PFSK-1 (cell line): ENCODE measurements around the gene RNF168.

Experiments used
- FOXP2 ChIP-seq: optimal IDR thresholded peaks from 2 replicates; pipeline ENCODE3; 2011; ENCODE audit warnings: borderline replicate concordance, control low read depth, inconsistent platforms; ENCODE audit not compliant: insufficient read depth; ENCODE audit errors: extremely low read length, extremely low read depth
- POLR2AphosphoS5 ChIP-seq: IDR thresholded peaks from 2 replicates; pipeline ENCODE4 v1.6.1; 2012; ENCODE audit warnings: low read depth, mild to moderate bottlenecking, control low read depth, low read length, moderate library complexity
- SIN3A ChIP-seq: IDR thresholded peaks from 2 replicates; pipeline ENCODE4 v1.6.1; 2012; ENCODE audit warnings: mild to moderate bottlenecking, low read length, moderate library complexity, borderline replicate concordance; ENCODE audit not compliant: insufficient read depth
- TAF1 ChIP-seq: IDR thresholded peaks from 2 replicates; pipeline ENCODE4 v1.6.1; 2012; ENCODE audit warnings: low read length, control low read depth, borderline replicate concordance; ENCODE audit not compliant: insufficient read depth
- TF ChIP-seq, protein P1 (sequence below), 2 experiments: IDR thresholded peaks; 2 replicates each; pipeline versions ENCODE4 v1.6.1 to v1.8.0; 2011 to 2012; ENCODE audit warnings: low read depth in 2 of 2, low read length in 2 of 2, control low read depth in 1 of 2, inconsistent platforms in 1 of 2, mild to moderate bottlenecking in 1 of 2, moderate library complexity in 1 of 2; ENCODE audit not compliant: insufficient read depth in 1 of 2

Gene RNF168

DNA sequence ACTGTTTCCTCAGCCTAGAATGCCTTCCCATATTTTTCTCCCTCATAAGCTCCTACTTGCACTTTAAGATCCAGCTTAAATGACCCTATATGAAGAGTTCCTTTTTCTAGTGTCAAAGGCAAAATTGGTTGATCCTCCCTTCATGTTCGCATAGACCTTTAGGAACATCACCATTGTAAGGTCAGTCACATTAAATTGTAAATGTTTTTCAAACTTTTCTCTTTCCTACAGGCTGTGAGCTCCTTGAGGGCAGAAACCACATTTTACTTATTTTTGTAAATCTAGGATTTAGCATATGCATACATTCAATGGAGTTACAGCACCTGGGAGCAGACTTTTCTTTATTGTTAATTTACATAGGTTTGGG is 10.8 kb upstream of the RNF168 start:
- TF ChIP-seq TAF1 (no peak), FOXP2 (no peak), POLR2AphosphoS5 (no peak), SIN3A (no peak)
- TF ChIP-seq, protein P1, sequence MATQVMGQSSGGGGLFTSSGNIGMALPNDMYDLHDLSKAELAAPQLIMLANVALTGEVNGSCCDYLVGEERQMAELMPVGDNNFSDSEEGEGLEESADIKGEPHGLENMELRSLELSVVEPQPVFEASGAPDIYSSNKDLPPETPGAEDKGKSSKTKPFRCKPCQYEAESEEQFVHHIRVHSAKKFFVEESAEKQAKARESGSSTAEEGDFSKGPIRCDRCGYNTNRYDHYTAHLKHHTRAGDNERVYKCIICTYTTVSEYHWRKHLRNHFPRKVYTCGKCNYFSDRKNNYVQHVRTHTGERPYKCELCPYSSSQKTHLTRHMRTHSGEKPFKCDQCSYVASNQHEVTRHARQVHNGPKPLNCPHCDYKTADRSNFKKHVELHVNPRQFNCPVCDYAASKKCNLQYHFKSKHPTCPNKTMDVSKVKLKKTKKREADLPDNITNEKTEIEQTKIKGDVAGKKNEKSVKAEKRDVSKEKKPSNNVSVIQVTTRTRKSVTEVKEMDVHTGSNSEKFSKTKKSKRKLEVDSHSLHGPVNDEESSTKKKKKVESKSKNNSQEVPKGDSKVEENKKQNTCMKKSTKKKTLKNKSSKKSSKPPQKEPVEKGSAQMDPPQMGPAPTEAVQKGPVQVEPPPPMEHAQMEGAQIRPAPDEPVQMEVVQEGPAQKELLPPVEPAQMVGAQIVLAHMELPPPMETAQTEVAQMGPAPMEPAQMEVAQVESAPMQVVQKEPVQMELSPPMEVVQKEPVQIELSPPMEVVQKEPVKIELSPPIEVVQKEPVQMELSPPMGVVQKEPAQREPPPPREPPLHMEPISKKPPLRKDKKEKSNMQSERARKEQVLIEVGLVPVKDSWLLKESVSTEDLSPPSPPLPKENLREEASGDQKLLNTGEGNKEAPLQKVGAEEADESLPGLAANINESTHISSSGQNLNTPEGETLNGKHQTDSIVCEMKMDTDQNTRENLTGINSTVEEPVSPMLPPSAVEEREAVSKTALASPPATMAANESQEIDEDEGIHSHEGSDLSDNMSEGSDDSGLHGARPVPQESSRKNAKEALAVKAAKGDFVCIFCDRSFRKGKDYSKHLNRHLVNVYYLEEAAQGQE (IDR thresholded peaks at IDR 0.05; ENCODE audit: insufficient read depth in 1 of 2, low read depth in 2 of 2, low read length in 2 of 2) = no peak

DNA sequence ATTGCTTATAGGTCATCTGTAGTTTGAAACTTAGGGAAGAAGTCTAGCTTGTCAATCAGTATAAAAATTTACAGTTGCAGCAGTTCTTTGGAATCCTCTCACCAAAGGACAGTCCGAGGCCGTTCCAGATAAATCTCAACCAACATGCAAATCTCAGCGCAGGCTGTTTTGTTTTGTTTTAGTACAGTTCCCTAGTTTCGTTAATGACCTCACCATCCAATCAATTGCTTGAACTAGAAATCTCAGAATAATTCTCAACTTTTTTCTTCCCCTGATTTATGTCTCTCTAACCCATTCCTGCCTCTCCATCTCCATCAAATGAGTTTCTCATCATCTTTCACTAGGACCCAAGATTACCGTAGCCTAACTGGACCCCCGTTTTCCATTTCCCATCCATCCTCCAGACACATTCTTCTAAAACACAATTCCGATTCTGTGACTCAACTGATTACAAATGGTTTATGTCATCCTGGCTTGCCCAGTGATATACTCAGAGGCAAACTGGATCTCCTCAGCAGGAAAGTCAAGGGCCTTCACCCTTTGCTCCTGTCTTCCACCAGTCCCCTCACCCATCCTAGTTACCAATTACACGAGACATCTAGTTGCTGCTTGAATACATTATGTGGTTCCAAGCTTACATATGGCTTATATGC is 10.3 kb upstream of the RNF168 start:
- TF ChIP-seq POLR2AphosphoS5 (no peak), FOXP2 (no peak), TAF1 (no peak), SIN3A (no peak)
- TF ChIP-seq, protein P1 (IDR thresholded peaks at IDR 0.05; ENCODE audit: insufficient read depth in 1 of 2, low read depth in 2 of 2, low read length in 2 of 2) = no peak

DNA sequence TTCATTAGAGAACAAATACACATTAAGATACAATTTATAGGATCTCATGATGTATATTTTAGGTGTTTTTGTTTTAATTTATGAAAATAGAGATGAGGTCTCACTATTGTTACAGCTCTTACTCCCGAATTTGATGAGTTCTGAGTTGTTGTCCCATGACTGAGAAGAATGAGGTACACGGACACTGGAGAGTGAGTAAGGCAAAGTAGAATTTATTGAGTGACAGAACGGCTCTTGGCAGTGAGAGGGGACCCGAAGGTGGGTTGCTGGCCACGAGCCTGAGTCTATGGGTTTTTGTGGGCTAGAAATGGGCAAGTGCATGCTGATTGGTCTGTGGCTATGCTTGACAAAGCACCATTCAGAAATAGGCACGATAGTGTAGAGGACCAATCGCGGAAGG is 3.1 kb upstream of the RNF168 start:
- no peak for TF ChIP-seq POLR2AphosphoS5
- no peak for TF ChIP-seq FOXP2
- TF ChIP-seq SIN3A = no peak
- TF ChIP-seq TAF1 = no peak
- TF ChIP-seq, protein P1 (IDR thresholded peaks at IDR 0.05; ENCODE audit: insufficient read depth in 1 of 2, low read depth in 2 of 2, low read length in 2 of 2) = no peak

DNA sequence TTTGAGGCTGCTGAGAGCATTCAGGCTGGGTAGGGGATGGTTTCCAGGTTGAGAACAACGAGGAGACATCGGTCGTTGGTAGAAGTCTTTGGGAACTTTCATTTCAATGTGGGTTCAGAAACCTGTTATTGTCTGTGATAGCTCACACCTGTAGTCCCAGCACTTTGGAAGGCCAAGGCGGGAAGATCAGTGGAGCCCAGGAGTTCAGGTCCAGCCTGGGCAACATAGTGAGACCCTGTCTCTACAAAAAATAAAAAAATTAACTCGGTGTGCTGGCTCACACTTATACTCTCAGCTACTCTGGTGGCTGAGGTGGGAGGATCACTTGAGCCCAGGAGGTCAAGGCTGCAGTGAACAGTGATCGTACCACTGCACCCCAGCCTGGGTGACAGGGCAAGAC is 988 bp upstream of the RNF168 start:
- no peak for TF ChIP-seq TAF1
- TF ChIP-seq, protein P1 (IDR thresholded peaks at IDR 0.05; ENCODE audit: insufficient read depth in 1 of 2, low read depth in 2 of 2, low read length in 2 of 2) = no peak

DNA sequence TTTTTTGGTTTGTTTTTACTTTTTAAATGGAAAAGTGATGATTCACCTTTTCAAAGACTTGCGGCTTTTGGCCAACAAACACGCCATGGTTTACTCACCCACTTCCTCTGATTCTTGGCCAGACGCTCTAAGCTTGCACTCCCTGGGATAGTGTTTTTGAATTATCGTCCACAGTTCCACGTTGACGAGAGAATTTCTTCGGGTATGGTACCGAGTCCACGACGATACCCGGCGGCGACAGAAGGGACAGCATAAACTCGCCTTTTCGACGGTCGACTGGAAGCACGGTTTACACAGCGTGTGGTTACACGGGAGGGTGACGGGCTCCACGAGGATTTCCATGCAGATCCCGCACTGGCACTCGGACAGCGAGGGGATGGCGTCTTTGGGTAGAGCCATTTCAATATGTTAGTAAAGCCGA is 783 bp downstream of the RNF168 start:
- no peak for TF ChIP-seq FOXP2
- TF ChIP-seq, protein P1 (IDR thresholded peaks at IDR 0.05; ENCODE audit: insufficient read depth in 1 of 2, low read depth in 2 of 2, low read length in 2 of 2) = no peak
- TF ChIP-seq SIN3A = no peak; the same call in 1 of the 2 replicates
- TF ChIP-seq TAF1 = no peak
- TF ChIP-seq POLR2AphosphoS5 = no peak
